NT2/D1 (cell line): ENCODE data around the gene EVI5L.

Experiments
- DNase-seq: peaks from one replicate; pipeline ENCODE4 v3.0.0-alpha.2; 2011; ENCODE audit warnings: low read depth, low spot score
- H3K27me3 ChIP-seq: 2 replicates; pipeline ENCODE4 v1.6.0; 2011; ENCODE audit warnings: mild to moderate bottlenecking; ENCODE audit not compliant: insufficient read length, insufficient read depth
- H3K36me3 ChIP-seq: 2 replicates; pipeline ENCODE4 v1.6.1; 2011; ENCODE audit warnings: mild to moderate bottlenecking, low read length, mixed read lengths; ENCODE audit not compliant: insufficient read depth, insufficient read length
- H3K4me1 ChIP-seq: 2 replicates; pipeline ENCODE4 v1.5.1; 2011; ENCODE audit not compliant: insufficient read depth, insufficient read length
- H3K4me3 ChIP-seq: 2 replicates; pipeline ENCODE4 v1.5.1; 2011; ENCODE audit warnings: low read depth; ENCODE audit not compliant: insufficient read length
- H3K9ac ChIP-seq: 2 replicates; pipeline ENCODE4 v1.6.0; 2011; ENCODE audit warnings: low read depth; ENCODE audit not compliant: insufficient read length
- H3K9me3 ChIP-seq: 2 replicates; pipeline ENCODE4 v1.5.1; 2011; ENCODE audit warnings: mild to moderate bottlenecking, low read length; ENCODE audit not compliant: insufficient read depth
- SUZ12 ChIP-seq: IDR thresholded peaks from 2 replicates; pipeline ENCODE4 v1.6.1; 2011; ENCODE audit not compliant: insufficient read length, insufficient read depth; ENCODE audit errors: extremely low read depth
- YY1 ChIP-seq: IDR thresholded peaks from 2 replicates; pipeline ENCODE4 v1.6.1; 2011; ENCODE audit not compliant: insufficient read length, insufficient read depth
- ZNF274 ChIP-seq: IDR thresholded peaks from 2 replicates; pipeline ENCODE4 v1.6.1; 2011; ENCODE audit warnings: mild to moderate bottlenecking, low read depth, low read length

EVI5L gene

DNA sequence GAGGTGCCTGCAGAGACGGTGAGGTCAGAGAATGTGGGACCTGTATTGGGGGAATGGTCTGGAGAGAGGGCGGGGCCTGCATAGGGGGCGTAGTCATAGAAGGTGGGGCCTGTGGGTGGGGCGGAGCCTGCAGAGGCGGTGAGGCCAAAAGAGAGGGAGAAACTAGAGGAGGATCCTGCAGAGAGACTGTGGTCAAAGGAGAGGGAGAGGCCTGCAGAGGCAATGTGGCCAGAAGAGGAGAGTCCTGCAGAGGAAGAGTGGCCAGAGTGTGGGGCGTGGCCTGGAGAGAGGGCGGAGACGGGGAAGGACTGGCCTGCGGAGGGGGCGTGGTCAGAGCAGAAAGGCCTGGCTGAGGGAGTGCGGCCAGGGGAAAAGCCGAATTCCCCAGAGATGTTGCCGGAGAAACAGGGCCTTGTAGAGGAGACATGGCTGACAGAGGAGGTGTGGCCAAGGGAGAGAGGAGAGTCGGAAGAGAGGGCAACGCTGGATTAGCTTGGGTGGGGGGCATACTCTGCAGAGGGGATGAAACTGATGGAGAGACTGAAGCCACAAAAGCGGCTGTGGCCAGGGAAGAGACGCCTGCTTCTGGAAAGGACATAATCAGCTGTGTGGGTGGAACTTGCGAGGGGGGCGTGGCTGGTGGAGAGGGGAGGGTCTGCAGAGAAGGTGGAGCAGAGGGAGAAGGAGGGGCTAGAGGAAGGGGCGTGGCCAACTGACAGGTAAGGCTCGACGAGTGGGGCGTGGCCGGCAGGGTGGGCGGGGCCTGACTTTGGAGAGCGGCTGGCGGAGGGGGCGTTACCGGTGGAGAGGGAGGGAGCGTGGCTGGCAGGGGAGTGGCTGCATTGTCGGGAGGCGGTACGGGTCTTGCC, 41.7 kb downstream of the EVI5L start:
- H3K4me1 ChIP-seq, result peaks cover 19% of the 10 kb centered on the region
- no peaks in the 10 kb centered on the region for H3K36me3 ChIP-seq
- DNase-seq, result peak; percentile 96
- TF ChIP-seq ZNF274, result no peak
- TF ChIP-seq SUZ12, result no peak
- no peak for TF ChIP-seq YY1
- no peaks in the 10 kb centered on the region for H3K9me3 ChIP-seq
- peak overlapping the region; percentile 66 for H3K9ac ChIP-seq
- peak overlapping the region; percentile 43 for H3K4me3 ChIP-seq
- H3K27me3 ChIP-seq, result peaks cover 47% of the 10 kb centered on the region

DNA sequence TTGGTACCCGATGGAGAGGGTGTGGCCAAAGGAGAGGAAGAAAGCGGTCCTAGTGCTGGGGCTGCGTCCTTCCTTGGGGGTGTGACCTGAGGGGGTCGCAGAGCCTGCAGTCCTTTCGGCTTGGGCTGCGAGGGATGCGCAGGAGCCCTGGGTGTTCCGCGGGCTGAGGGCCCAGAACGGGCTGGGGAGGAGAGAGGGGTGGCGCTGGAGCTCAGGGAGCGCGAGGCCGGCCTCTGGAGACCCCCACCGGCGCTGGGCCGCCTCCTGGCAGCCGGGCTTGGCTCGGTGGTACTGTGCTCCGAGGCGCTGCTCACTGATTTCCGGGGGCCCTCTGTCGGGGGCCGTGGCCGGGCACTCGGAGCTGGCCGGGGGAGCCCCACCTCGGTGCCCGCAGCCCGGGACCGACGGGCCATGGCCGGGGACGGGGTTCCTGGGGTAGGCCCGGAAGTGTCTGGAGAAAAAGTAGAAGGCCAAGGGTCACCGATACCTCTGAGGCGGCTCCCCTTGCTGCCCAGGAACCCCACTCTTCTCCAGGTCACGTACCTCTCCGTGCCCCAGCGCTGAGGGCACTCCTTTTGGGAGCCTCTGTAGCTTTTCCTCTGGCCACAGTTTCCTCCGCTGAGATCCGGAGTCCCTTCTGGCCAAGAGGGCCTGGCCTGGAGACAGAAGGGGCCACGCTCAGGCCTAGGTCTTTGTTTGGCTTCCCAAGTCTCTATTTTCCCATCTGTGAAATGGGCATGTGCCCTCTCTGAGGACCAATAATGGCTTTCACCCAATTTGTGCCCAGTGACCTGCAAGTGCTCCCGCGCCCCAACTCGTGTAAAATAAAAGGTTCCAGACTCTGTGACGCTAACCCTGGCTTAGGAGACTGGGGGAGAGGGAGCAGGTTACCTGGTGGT, 42.5 kb downstream of the EVI5L start:
- peak overlapping the region; percentile 43 for H3K4me3 ChIP-seq
- H3K9ac ChIP-seq, result peak overlapping the region; percentile 70
- H3K36me3 ChIP-seq, result no peaks in the 10 kb centered on the region
- TF ChIP-seq ZNF274, result no peak
- TF ChIP-seq YY1, result no peak
- TF ChIP-seq SUZ12, result no peak
- DNase-seq, result no peak
- H3K27me3 ChIP-seq, result peaks cover 38% of the 10 kb centered on the region
- H3K4me1 ChIP-seq, result peaks cover 19% of the 10 kb centered on the region
- H3K9me3 ChIP-seq, result no peaks in the 10 kb centered on the region

DNA sequence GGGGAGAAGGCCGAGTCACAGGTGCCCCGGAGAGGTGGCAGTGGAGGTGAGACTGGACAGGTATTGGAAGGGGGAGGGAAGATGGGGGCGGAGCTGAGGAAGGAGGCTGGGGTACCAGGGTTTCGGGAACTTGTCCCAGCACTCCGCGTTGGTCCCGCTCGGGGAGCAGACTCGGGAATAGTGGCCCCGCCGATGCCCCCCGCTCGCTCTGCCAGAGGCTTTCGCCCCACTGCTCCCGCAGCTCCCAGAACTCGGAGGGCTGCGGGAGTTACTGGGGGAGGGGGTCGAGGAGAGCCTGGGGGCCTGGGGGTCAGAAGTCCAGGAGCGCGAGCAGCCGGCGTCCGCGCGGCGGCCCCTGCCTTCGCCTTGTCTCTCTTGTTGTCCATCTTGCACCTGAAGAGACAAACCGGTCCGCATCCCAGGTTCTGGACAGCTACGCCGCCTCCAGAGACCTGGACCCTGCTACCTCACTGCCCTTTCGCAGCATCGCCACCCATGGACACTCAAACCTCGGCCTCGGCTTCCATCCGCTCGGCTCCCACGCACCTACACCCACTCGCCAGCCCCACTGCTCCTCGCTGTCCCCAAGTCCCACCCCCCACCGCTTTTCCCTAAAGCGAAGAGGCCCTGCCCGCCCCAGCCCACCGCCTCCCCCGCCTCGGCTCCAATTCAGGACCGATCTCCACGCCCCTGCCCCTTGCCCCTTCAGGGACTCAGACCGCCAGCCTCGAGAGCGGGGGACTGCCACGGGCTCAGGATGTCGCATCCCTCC, 43.5 kb downstream of the EVI5L start:
- DNase-seq, result no peak

DNA sequence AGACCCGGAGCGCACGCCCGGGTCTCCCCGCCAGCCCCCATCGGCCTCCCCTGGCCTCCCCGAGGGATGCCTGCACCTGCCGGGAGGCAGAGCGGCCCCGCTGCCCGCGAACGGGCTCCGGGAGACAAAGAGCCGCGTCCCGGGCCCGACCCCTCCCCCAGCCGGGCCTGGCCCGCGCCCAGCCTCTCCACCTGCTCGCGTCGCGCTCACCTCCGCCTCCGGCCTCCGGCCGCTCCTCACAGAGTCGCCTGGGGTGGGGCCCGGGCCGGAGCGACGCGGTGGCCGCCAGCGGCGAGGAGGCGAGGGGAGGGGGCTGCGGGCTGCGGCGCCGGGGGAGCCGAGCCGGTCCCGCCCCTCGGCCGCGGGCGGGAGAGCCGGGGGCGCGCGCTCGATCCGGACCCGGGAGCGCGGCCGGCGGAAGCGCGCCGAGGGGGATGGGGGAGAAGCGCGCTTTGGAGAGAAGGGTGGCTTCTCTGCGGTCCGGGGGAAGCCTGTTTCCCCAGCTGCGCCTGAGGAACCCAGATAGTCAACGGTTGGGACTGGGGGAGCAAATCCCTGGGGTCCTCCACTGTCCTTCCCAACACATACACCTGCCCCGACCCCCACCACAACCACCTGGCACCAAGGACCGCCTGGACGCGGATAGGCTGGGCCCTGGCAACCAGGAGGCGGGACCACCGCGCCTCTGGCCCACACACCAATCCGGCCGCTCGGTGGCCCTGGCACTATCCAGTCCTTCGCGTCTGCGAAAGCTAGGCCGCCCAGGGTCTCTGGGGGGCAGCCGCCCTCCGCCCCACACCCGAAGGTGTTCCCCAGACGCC, 44.3 kb downstream of the EVI5L start, which contains the start of gene PRR36:
TSS of gene PRR36 (minus strand) at position 315 of the 821 bp plus-strand sequence. CDS start 701 bp downstream, outside the sequence.
- DNase-seq, result peak; percentile 39
- H3K9ac ChIP-seq, result peak within 1 kb of the TSS; percentile 74
- TF ChIP-seq SUZ12 (no peak), YY1 (no peak), ZNF274 (no peak)

More for the DNA sequence above, 43.5 kb downstream of the EVI5L start:
- Histone ChIP-seq H3K4me3 (peak overlapping the region; percentile 67), H3K27me3 (peaks cover 38% of the 10 kb centered on the region), H3K9ac (peak overlapping the region; percentile 67), H3K36me3 (no peaks in the 10 kb centered on the region), H3K9me3 (no peaks in the 10 kb centered on the region), H3K4me1 (peaks cover 17% of the 10 kb centered on the region)
- TF ChIP-seq ZNF274, result no peak
- TF ChIP-seq SUZ12, result no peak
- TF ChIP-seq YY1, result no peak

DNA sequence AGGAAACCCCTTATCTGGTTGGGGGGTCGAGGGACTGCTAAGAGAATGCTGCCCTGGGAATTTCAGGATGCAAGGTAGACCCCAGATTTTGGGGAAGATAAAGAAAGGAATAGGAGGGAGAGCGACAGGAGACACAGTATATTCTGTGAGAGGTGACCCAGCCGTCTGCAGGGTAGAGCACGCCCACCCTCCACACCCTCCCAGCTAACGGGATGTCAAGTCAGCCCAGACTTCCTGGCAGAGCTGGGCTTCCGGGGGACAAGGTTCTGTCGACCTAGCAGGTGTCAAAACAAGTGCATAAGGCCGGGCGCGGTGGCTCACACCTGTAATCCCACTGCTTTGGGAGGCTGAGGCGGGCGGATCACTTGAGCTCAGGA, 44.9 kb downstream of the EVI5L start:
- Histone ChIP-seq H3K4me3 (peak overlapping the region; percentile 67), H3K9me3 (no peaks in the 10 kb centered on the region), H3K4me1 (peaks cover 19% of the 10 kb centered on the region), H3K36me3 (no peaks in the 10 kb centered on the region), H3K9ac (peak overlapping the region; percentile 37), H3K27me3 (peaks cover 38% of the 10 kb centered on the region)
- TF ChIP-seq SUZ12, result no peak
- TF ChIP-seq ZNF274, result no peak
- no peak for TF ChIP-seq YY1
- DNase-seq, result no peak

More for the DNA sequence above, 44.3 kb downstream of the EVI5L start, which contains the start of gene PRR36:
- Histone ChIP-seq H3K4me3 (peak within 1 kb of the TSS; percentile 67), H3K4me1 (peaks cover 16% of the 10 kb centered on the region), H3K27me3 (peaks cover 38% of the 10 kb centered on the region), H3K9me3 (no peaks in the 10 kb centered on the region), H3K36me3 (no peaks in the 10 kb centered on the region)

DNA sequence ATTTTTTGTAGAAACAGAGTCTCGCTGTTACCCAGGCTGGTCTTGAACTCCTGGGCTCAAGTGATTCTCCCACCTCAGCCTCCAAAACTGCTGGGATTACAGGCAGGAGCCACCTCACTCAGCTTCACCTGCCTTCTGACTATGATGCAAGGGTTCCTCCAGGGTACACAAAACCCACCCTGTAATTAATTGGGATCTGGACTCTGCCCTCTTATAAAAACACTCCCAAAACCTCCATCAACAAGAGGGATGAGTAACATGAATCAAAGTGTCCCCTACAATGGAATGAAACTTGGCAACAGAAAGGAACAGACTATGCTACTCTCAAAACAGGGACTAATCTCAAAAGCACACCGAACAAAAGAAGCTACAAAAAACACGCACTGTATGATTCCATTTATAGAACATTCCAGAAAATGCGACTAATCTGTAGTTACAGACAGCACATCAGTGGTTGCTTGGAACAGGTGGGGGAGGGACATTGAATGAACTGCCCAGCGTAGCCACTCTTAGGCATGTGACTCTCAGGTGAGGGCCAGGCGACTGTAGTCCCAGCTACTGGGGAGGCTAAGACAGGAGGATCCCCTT, 47.3 kb downstream of the EVI5L start:
- H3K36me3 ChIP-seq, result no peaks in the 10 kb centered on the region
- TF ChIP-seq SUZ12 (no peak), ZNF274 (no peak), YY1 (no peak)
- H3K4me1 ChIP-seq, result peaks cover 18% of the 10 kb centered on the region
- H3K4me3 ChIP-seq, result no peak overlapping the region
- no peak overlapping the region for H3K9ac ChIP-seq
- peaks cover 38% of the 10 kb centered on the region for H3K27me3 ChIP-seq
- no peak for DNase-seq
- no peaks in the 10 kb centered on the region for H3K9me3 ChIP-seq
